ENCODE data around the gene KBTBD13. TPM values are rescaled to one million over a fixed set of nuclear protein-coding genes. Genes with fewer than 3 reads are reported as not detected.
A peak's percentile ranks its signal among the peaks of the same experiment; 100 is the strongest.

Gene KBTBD13
- total RNA-seq, 2 donors from 2014 or later = 0.63 to 3.1 TPM

- Histone ChIP-seq H3K9me3 (no peaks in the 10 kb centered on the region), H3K36me3 (peaks cover 58% of the 10 kb centered on the region), H3K4me1 (ENCODE audit: control insufficient read depth in 1 of 2, low read depth in 2 of 2) (peaks cover 52 to 86% of the 10 kb centered on the region in 2 donors), H3K27me3 (replicated peaks; ENCODE audit: insufficient read depth) (no peaks in the 10 kb centered on the region), H3K4me3 (no peak overlapping the region), H3K27ac (peak overlapping the region; percentile 97 to 99)
- no peak for DNase-seq (ENCODE audit: low spot score)
- no peak for ATAC-seq (ENCODE audit: insufficient number of reproducible peaks, low FRiP score, low read depth)
- TF ChIP-seq, protein P1, sequence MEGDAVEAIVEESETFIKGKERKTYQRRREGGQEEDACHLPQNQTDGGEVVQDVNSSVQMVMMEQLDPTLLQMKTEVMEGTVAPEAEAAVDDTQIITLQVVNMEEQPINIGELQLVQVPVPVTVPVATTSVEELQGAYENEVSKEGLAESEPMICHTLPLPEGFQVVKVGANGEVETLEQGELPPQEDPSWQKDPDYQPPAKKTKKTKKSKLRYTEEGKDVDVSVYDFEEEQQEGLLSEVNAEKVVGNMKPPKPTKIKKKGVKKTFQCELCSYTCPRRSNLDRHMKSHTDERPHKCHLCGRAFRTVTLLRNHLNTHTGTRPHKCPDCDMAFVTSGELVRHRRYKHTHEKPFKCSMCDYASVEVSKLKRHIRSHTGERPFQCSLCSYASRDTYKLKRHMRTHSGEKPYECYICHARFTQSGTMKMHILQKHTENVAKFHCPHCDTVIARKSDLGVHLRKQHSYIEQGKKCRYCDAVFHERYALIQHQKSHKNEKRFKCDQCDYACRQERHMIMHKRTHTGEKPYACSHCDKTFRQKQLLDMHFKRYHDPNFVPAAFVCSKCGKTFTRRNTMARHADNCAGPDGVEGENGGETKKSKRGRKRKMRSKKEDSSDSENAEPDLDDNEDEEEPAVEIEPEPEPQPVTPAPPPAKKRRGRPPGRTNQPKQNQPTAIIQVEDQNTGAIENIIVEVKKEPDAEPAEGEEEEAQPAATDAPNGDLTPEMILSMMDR (IDR thresholded peaks at IDR 0.05) = no peak
Measured at GRCh38 chr15:65056868-65057548, 19.5 kb upstream of the KBTBD13 start.

DNA sequence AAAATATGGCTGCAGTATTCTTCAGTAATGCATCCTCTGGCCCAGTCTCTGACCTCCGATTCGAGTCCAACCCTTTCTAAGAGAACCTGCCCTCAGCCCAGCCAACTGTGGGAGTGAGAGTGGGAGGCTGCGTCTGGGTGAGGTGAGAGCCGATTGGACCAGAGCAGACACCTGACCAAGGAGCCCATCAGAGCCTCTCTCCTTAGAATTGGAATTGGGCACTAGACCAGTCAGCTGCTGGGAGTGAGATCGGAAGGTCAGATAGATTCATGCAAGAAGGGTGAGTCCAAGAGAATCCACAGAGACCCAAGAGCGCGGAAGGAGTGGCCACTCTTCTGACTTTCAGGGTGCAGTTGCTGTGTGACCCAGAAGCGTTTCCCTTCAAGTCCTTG is 19.0 kb upstream of the KBTBD13 start:
- Histone ChIP-seq H3K9me3 (no peaks in the 10 kb centered on the region), H3K4me3 (no peak overlapping the region), H3K4me1 (ENCODE audit: control insufficient read depth in 1 of 2, low read depth in 2 of 2) (peaks cover 57 to 92% of the 10 kb centered on the region in 2 donors), H3K36me3 (peaks cover 60% of the 10 kb centered on the region), H3K27me3 (replicated peaks; ENCODE audit: insufficient read depth) (no peaks in the 10 kb centered on the region), H3K27ac (peak overlapping the region; percentile 97 to 99)
- ATAC-seq (ENCODE audit: insufficient number of reproducible peaks, low FRiP score, low read depth) = no peak
- TF ChIP-seq, protein P1 (IDR thresholded peaks at IDR 0.05) = no peak
- no peak for DNase-seq (ENCODE audit: low spot score)

DNA sequence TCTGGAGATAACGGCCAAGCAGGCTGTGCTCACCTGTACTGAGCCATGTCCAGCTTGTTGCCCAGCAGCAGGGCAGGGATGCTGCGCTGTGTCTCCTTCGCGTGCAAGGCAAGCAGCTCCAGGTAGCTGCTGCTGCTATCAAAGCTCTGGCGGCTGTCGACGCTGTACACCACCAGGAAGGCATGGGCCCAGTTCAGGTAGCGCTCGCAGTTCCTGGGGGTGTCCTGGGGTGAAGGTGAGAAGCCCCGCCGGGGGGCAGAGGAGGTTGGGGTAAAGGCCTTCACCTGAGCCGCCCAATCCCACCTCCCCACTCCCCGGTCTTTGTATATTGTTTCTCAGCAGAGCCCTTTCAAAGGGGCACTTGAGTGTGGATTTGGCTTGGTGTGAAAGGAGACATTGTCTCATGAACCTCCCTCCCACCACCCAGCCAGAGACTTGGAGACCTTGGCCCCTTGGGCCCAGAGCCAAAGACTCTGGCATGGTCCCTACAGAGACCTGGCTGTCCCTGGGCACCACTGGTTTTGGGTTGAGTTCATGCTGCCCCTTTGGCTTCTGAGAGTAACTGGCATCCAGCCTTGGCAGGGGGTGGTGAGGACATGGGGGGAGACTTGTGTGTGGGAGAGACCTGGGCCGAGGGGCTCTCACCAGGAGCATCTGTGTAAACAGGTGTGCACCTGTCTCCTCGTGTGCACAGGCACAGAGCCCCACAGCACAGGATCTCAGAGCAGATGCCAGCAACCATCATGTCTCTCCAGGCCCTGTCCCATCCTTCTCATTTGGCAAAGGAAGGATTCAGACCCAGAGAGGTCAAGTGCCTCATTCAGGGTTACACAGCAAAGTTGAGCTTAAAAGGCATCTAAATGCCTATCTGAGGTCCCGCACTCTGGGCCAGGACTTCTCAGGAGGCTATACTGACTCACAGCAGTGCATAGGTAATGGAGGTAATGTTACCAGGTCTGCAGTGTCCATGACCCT is 17.9 kb upstream of the KBTBD13 start:
- H3K4me3 ChIP-seq = no peak overlapping the region
- no peak for DNase-seq (ENCODE audit: low spot score)
- H3K27me3 ChIP-seq (replicated peaks; ENCODE audit: insufficient read depth) = no peaks in the 10 kb centered on the region
- H3K9me3 ChIP-seq = no peaks in the 10 kb centered on the region
- peak overlapping the region; percentile 97 to 99 for H3K27ac ChIP-seq
- TF ChIP-seq, protein P1 (IDR thresholded peaks at IDR 0.05) = no peak
- ATAC-seq (ENCODE audit: insufficient number of reproducible peaks, low FRiP score, low read depth) = no peak
- H3K36me3 ChIP-seq = peaks cover 55% of the 10 kb centered on the region
- peaks cover 69 to 100% of the 10 kb centered on the region in 2 donors for H3K4me1 ChIP-seq (ENCODE audit: control insufficient read depth in 1 of 2, low read depth in 2 of 2)

- TF ChIP-seq, protein P1 (IDR thresholded peaks at IDR 0.05) = no peak
- no peaks in the 10 kb centered on the region for H3K9me3 ChIP-seq
- H3K36me3 ChIP-seq = peaks cover 51% of the 10 kb centered on the region
- H3K27ac ChIP-seq = peak overlapping the region; percentile 97 to 99
- H3K4me3 ChIP-seq = peak overlapping the region; percentile 26
- ATAC-seq (ENCODE audit: insufficient number of reproducible peaks, low FRiP score, low read depth) (no peak), DNase-seq (ENCODE audit: low spot score) (no peak)
- peaks cover 76 to 100% of the 10 kb centered on the region in 2 donors for H3K4me1 ChIP-seq (ENCODE audit: control insufficient read depth in 1 of 2, low read depth in 2 of 2)
- H3K27me3 ChIP-seq (replicated peaks; ENCODE audit: insufficient read depth) = no peaks in the 10 kb centered on the region
Measured at GRCh38 chr15:65059369-65059750, 17.2 kb upstream of the KBTBD13 start.

Measured in thoracic aorta (tissue), 2 donors.